ENCODE data around the gene DYNC1I2. TPM values are rescaled to one million over a fixed set of nuclear protein-coding genes. Genes with fewer than 3 reads are reported as not detected.
"Not testable (repeated sequence)": the region's sequence is repeated elsewhere in the genome, so short reads cannot be mapped to it uniquely, and the experiment has no call there.

The DYNC1I2 gene
- total RNA-seq, 1 donor from 2014 or later: 103 TPM

- Histone ChIP-seq H3K4me3 (ENCODE audit: low read depth, low read length) (no peak overlapping the region), H3K36me3 (ENCODE audit: control insufficient read depth, insufficient read depth, low read length) (no peaks in the 10 kb centered on the region), H3K27me3 (ENCODE audit: control insufficient read depth, insufficient read depth, low read length) (no peaks in the 10 kb centered on the region)
- DNase-seq (ENCODE audit: low read depth): no peak
- no peak for FAIRE-seq
- no peak for TF ChIP-seq CTCF (IDR thresholded peaks at IDR 0.05; ENCODE audit: insufficient read depth, low read length, severe bottlenecking)
Measured at GRCh38 chr2:171771463-171771862, 84.2 kb downstream of the DYNC1I2 start.

GRCh38 chr2:171772373-171772772 is 85.1 kb downstream of the DYNC1I2 start:
- no peak for DNase-seq (ENCODE audit: low read depth)
- TF ChIP-seq CTCF (IDR thresholded peaks at IDR 0.05; ENCODE audit: insufficient read depth, low read length, severe bottlenecking): no peak
- Histone ChIP-seq H3K27me3 (ENCODE audit: control insufficient read depth, insufficient read depth, low read length) (no peaks in the 10 kb centered on the region), H3K36me3 (ENCODE audit: control insufficient read depth, insufficient read depth, low read length) (no peaks in the 10 kb centered on the region), H3K4me3 (ENCODE audit: low read depth, low read length) (no peak overlapping the region)
- FAIRE-seq: no peak

GRCh38 chr2:171774581-171774980 is 87.3 kb downstream of the DYNC1I2 start:
- not testable (repeated sequence) for H3K4me3 ChIP-seq (ENCODE audit: low read depth, low read length); DNase-seq (ENCODE audit: low read depth); FAIRE-seq; H3K27me3 ChIP-seq (ENCODE audit: control insufficient read depth, insufficient read depth, low read length); H3K36me3 ChIP-seq (ENCODE audit: control insufficient read depth, insufficient read depth, low read length)

GRCh38 chr2:171778515-171778914 is 91.2 kb downstream of the DYNC1I2 start:
- H3K4me3 ChIP-seq (ENCODE audit: low read depth, low read length): no peak overlapping the region
- no peak for FAIRE-seq
- DNase-seq (ENCODE audit: low read depth): no peak
- H3K27me3 ChIP-seq (ENCODE audit: control insufficient read depth, insufficient read depth, low read length): no peaks in the 10 kb centered on the region
- no peaks in the 10 kb centered on the region for H3K36me3 ChIP-seq (ENCODE audit: control insufficient read depth, insufficient read depth, low read length)
- no peak for TF ChIP-seq CTCF (IDR thresholded peaks at IDR 0.05; ENCODE audit: insufficient read depth, low read length, severe bottlenecking)

- no peak for DNase-seq (ENCODE audit: low read depth)
- H3K36me3 ChIP-seq (ENCODE audit: control insufficient read depth, insufficient read depth, low read length): peaks cover 12% of the 10 kb centered on the region
Measured at GRCh38 chr2:171785450-171785849, 98.2 kb downstream of the DYNC1I2 start.

GRCh38 chr2:171787333-171788072 is 100.2 kb downstream of the DYNC1I2 start:
- H3K36me3 ChIP-seq (ENCODE audit: control insufficient read depth, insufficient read depth, low read length): peaks cover 14% of the 10 kb centered on the region
- DNase-seq (ENCODE audit: low read depth) (no peak), FAIRE-seq (no peak)
- H3K4me3 ChIP-seq (ENCODE audit: low read depth, low read length): no peak overlapping the region
- H3K27me3 ChIP-seq (ENCODE audit: control insufficient read depth, insufficient read depth, low read length): no peaks in the 10 kb centered on the region
- no peak for TF ChIP-seq CTCF (IDR thresholded peaks at IDR 0.05; ENCODE audit: insufficient read depth, low read length, severe bottlenecking)

More at GRCh38 chr2:171785450-171785849, 98.2 kb downstream of the DYNC1I2 start:
- H3K4me3 ChIP-seq (ENCODE audit: low read depth, low read length): no peak overlapping the region
- no peak for FAIRE-seq
- H3K27me3 ChIP-seq (ENCODE audit: control insufficient read depth, insufficient read depth, low read length): no peaks in the 10 kb centered on the region
- TF ChIP-seq CTCF (IDR thresholded peaks at IDR 0.05; ENCODE audit: insufficient read depth, low read length, severe bottlenecking): no peak

Measured in bronchial epithelial cell (primary cell).